22Rv1 (cell line): ENCODE results near the gene ADORA1.

Source experiments
- CTCF ChIP-seq: fragments of 450-650 bp; IDR thresholded peaks from 2 replicates; pipeline ENCODE4 v1.5.1; 2017; ENCODE audit warnings: mild to moderate bottlenecking
- ZFX ChIP-seq: fragments of 450-650 bp; IDR thresholded peaks from 2 replicates; pipeline ENCODE4 v1.6.1; 2017; ENCODE audit warnings: antibody characterized with exemption, borderline replicate concordance

GRCh38 chr1:203185061-203185461, 57.5 kb downstream of the ADORA1 start:
- no peak for TF ChIP-seq CTCF
- TF ChIP-seq ZFX: no peak
